CD14-positive monocyte (primary cell): Measurements from ENCODE around the gene NTM. TPM values are rescaled to one million over a fixed set of nuclear protein-coding genes. Genes with fewer than 3 reads are reported as not detected.

ENCODE experiments used
- DNase-seq, 3 donors: peaks; one replicate each; pipeline ENCODE4 v3.0.0-alpha.2; 2011 to 2022
- H2AFZ ChIP-seq: 2 replicates; pipeline ENCODE4 v1.6.0; 2012; ENCODE audit warnings: mild to moderate bottlenecking, low read depth, low read length, inconsistent platforms; ENCODE audit not compliant: insufficient read depth, poor library complexity, severe bottlenecking
- H3K27ac ChIP-seq, 2 donors: 1 replicate in 1 of 2; 2 replicates in 1 of 2; pipeline ENCODE4 v1.5.1; 2012 to 2013; ENCODE audit warnings: low read length in 2 of 2, control low read depth in 1 of 2, inconsistent platforms in 1 of 2, low read depth in 1 of 2, mild to moderate bottlenecking in 1 of 2
- H3K27me3 ChIP-seq, 2 donors: one replicate each; pipeline versions ENCODE4 v1.6.0 to v1.6.1; 2011 to 2013; ENCODE audit warnings: low read length in 2 of 2; ENCODE audit not compliant: control insufficient read depth in 2 of 2, insufficient read depth in 2 of 2
- H3K36me3 ChIP-seq, 2 donors: replicated peaks in 1 of 2; 1 replicate in 1 of 2; 2 replicates in 1 of 2; pipeline versions ENCODE4 v1.5.1 to v1.6.1; 2012 to 2013; ENCODE audit warnings: low read length in 2 of 2, control low read depth in 1 of 2, inconsistent platforms in 1 of 2, mild to moderate bottlenecking in 1 of 2; ENCODE audit not compliant: insufficient read depth in 2 of 2, control insufficient read depth in 1 of 2
- H3K4me1 ChIP-seq, 2 donors: 1 replicate in 1 of 2; 2 replicates in 1 of 2; pipeline versions ENCODE4 v1.5.1 to v1.6.1; 2012 to 2013; ENCODE audit warnings: low read length in 2 of 2, control low read depth in 1 of 2, inconsistent platforms in 1 of 2, mild to moderate bottlenecking in 1 of 2, moderate library complexity in 1 of 2; ENCODE audit not compliant: insufficient read depth in 2 of 2, control insufficient read depth in 1 of 2
- H3K4me2 ChIP-seq: replicated peaks from 2 replicates; pipeline ENCODE3; 2012; ENCODE audit warnings: low read length, moderate library complexity, mild to moderate bottlenecking; ENCODE audit not compliant: poor library complexity, severe bottlenecking; ENCODE audit errors: extremely low read depth
- H3K4me3 ChIP-seq, 3 experiments: fragments of 200-600 bp in 1 of 3; sonication (generic) in 1 of 3; replicated peaks in 1 of 3; 1 replicate in 2 of 3; 2 replicates in 1 of 3; pipeline ENCODE4 v1.5.1; 2011 to 2013; ENCODE audit warnings: low read length in 3 of 3, mild to moderate bottlenecking in 3 of 3, control low read depth in 2 of 3, low read depth in 2 of 3, inconsistent platforms in 1 of 3, moderate library complexity in 1 of 3
- H3K79me2 ChIP-seq: 2 replicates; pipeline ENCODE4 v1.6.0; 2012; ENCODE audit warnings: mild to moderate bottlenecking, control low read depth, inconsistent platforms, low read length, moderate library complexity; ENCODE audit not compliant: insufficient read depth
- H3K9ac ChIP-seq: 2 replicates; pipeline ENCODE4 v1.6.0; 2017; ENCODE audit warnings: low read length, mild to moderate bottlenecking; ENCODE audit not compliant: insufficient read depth, poor library complexity, severe bottlenecking
- H3K9me3 ChIP-seq, 2 donors: replicated peaks in 1 of 2; 1 replicate in 1 of 2; 2 replicates in 1 of 2; pipeline versions ENCODE4 v1.5.1 to v1.6.1; 2012 to 2013; ENCODE audit warnings: low read length in 2 of 2, control low read depth in 1 of 2; ENCODE audit not compliant: control insufficient read depth in 1 of 2, insufficient read depth in 1 of 2
- H4K20me1 ChIP-seq: 2 replicates; pipeline ENCODE4 v1.6.0; 2012; ENCODE audit warnings: mild to moderate bottlenecking, low read length, control low read depth, moderate library complexity; ENCODE audit not compliant: insufficient read depth
- H3K27ac Mint-ChIP-seq, 7 donors: one replicate each; pipeline ENCODE4 v1.8.0; 2020; ENCODE audit warnings: mild to moderate bottlenecking in 7 of 7, mixed read lengths in 7 of 7, moderate library complexity in 6 of 7, inconsistent platforms in 2 of 7
- H3K27me3 Mint-ChIP-seq, 3 donors: one replicate each; pipeline ENCODE4 v1.8.0; 2021 to 2022; ENCODE audit warnings: low read depth in 3 of 3, mild to moderate bottlenecking in 3 of 3, mixed read lengths in 3 of 3, moderate library complexity in 3 of 3, inconsistent platforms in 1 of 3
- H3K36me3 Mint-ChIP-seq, 2 donors: one replicate each; pipeline ENCODE4 v1.8.0; 2020; ENCODE audit warnings: mixed read lengths in 2 of 2, inconsistent platforms in 1 of 2, mild to moderate bottlenecking in 1 of 2
- H3K4me1 Mint-ChIP-seq: one replicate; pipeline ENCODE4 v1.8.0; 2020; ENCODE audit warnings: mild to moderate bottlenecking, mixed read lengths
- H3K4me3 Mint-ChIP-seq, 2 donors: one replicate each; pipeline ENCODE4 v1.8.0; 2020; ENCODE audit warnings: mild to moderate bottlenecking in 2 of 2, mixed read lengths in 2 of 2, moderate library complexity in 1 of 2
- H3K9me3 Mint-ChIP-seq, 7 donors: one replicate each; pipeline ENCODE4 v1.8.0; 2020 to 2022; ENCODE audit warnings: mixed read lengths in 7 of 7, mild to moderate bottlenecking in 6 of 7, moderate library complexity in 6 of 7, inconsistent platforms in 2 of 7
- CTCF ChIP-seq: fragments of 200-600 bp; IDR thresholded peaks from one replicate; pipeline ENCODE4 v1.8.0; 2022; ENCODE audit warnings: antibody characterized with exemption, mild to moderate bottlenecking
- WGBS: methylation state at CpG from one replicate; pipeline ENCODE4 v1.1.5; 2013; ENCODE audit warnings: missing lambda C conversion rate; ENCODE audit not compliant: insufficient coverage; 5-methylcytosine and 5-hydroxymethylcytosine counted together
- intact Hi-C, 2 donors: fragments of 100-400 bp; cut with micrococcal nuclease; formaldehyde crosslinking; loops; one replicate each; pipeline versions ENCODE4 v1.15.0 to v1.15.1; 2023
- polyA plus RNA-seq, 3 donors: library from polyadenylated mRNA; depleted of rRNA in 1 of 3; unstranded in 2 of 3; stranded (reverse) in 1 of 3; fragments of 300-500 nt in 2 of 3; fragments of >200 nt in 1 of 3; fragmentation: Illumina TruSeq in 2 of 3; gene quantifications; 1 replicate in 2 of 3; 2 replicates in 1 of 3; pipeline ENCODE4 v1.2.3, GENCODE V29; 2012 to 2021

Gene NTM
- polyA plus RNA-seq, 3 donors: not detected

GRCh38 chr11:132072044-132072857 lies 701.8 kb downstream of the NTM start:
- no peak for TF ChIP-seq CTCF
- Mint-ChIP-seq H3K27ac (peak overlapping the region in 1 of 7 donors; percentile 46), H3K4me3 (no peak overlapping the region), H3K4me1 (peaks cover 29% of the 10 kb centered on the region), H3K36me3 (peaks cover 0 to under 1% of the 10 kb centered on the region in 2 donors), H3K27me3 (peaks cover 0 to 4% (median 0%) of the 10 kb centered on the region in 3 donors), H3K9me3 (peaks cover 0 to 8% (median 0%) of the 10 kb centered on the region in 7 donors)
- Histone ChIP-seq H3K4me2 (no peak overlapping the region), H3K79me2 (no peaks in the 10 kb centered on the region), H3K27ac (no peak overlapping the region), H3K9ac (no peak overlapping the region), H4K20me1 (no peaks in the 10 kb centered on the region), H3K36me3 (no peaks in the 10 kb centered on the region), H3K4me1 (peaks cover 3 to 23% of the 10 kb centered on the region in 2 donors), H3K27me3 (no peaks in the 10 kb centered on the region), H3K4me3 (no peak overlapping the region), H3K9me3 (peaks cover 10 to 19% of the 10 kb centered on the region in 2 donors), H2AFZ (no peak overlapping the region)
- intact Hi-C loops: no loop called here
- WGBS: 94% methylated on average over 2 of the region's 6 CpGs
- peak in 1 of 3 donors; percentile 25 for DNase-seq

DNA sequence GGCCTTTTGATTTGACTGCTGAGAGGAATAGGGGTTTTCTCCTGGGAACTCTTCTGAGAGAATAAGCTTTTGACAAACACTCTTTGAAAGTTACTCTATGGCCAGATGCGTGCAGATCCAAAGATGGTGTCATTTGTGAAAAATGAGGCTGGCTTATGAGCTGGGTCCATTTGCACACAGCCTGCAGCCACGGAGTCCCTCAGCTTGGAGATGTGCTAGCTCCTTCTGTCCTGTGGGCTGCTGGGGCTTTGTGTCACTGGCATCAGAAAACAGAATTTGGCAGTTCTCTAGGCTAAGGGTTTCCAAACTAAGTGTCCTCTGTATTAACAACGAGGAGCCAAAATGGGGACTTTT lies 702.4 kb downstream of the NTM start:
- Histone ChIP-seq H3K27ac (no peak overlapping the region), H3K4me2 (no peak overlapping the region), H2AFZ (no peak overlapping the region), H3K4me3 (no peak overlapping the region), H3K36me3 (no peaks in the 10 kb centered on the region), H3K9me3 (peaks cover 10 to 19% of the 10 kb centered on the region in 2 donors), H3K9ac (no peak overlapping the region), H3K4me1 (peaks cover 3 to 18% of the 10 kb centered on the region in 2 donors), H4K20me1 (no peaks in the 10 kb centered on the region), H3K79me2 (no peaks in the 10 kb centered on the region), H3K27me3 (no peaks in the 10 kb centered on the region)
- Mint-ChIP-seq H3K4me1 (peaks cover 24% of the 10 kb centered on the region), H3K27ac (peak overlapping the region in 1 of 7 donors; percentile 46), H3K36me3 (no peaks in the 10 kb centered on the region), H3K9me3 (peaks cover 0 to 11% (median 0%) of the 10 kb centered on the region in 7 donors), H3K27me3 (peaks cover 0 to 4% (median 0%) of the 10 kb centered on the region in 3 donors), H3K4me3 (no peak overlapping the region)
- intact Hi-C loops: no loop called here
- 90% methylated on average over 3 of the region's 3 CpGs for WGBS
- DNase-seq: no peak
- TF ChIP-seq CTCF: no peak
